DMS79 (cell line): Measurements from ENCODE around the gene SDF4.

Source experiments
- DNase-seq: peaks from one replicate; lab custom pipeline; 2025; lab: John Stamatoyannopoulos, UW

The SDF4 gene

DNA sequence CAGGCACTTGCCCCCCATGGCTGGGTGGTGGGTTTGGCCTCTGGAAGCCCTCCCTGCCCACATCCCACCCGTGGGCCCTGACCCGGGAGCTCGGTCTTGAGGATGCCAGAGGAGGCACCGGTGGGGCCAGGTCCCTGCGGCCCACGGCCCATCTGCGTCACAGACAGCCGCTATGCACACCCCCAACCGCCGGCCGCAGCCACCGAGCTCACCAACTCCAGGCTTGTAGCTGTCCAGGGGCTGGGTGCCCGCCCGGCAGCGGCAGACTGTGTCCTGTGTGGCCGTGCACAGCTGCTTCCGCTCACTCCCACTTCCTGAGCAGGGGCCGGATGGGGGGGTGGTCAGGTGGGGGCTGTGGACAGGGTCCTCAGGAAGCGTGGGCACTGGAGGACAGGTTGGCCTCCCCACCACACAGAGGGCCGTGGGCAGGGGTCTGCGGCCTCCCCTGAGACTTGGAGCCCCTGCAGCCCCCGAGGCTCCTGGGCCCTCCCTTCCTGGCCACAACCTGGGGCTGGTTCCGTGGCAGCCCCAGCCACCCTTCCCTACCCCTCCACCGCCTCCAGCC is 18.9 kb downstream of the SDF4 start:
- no peak for DNase-seq

DNA sequence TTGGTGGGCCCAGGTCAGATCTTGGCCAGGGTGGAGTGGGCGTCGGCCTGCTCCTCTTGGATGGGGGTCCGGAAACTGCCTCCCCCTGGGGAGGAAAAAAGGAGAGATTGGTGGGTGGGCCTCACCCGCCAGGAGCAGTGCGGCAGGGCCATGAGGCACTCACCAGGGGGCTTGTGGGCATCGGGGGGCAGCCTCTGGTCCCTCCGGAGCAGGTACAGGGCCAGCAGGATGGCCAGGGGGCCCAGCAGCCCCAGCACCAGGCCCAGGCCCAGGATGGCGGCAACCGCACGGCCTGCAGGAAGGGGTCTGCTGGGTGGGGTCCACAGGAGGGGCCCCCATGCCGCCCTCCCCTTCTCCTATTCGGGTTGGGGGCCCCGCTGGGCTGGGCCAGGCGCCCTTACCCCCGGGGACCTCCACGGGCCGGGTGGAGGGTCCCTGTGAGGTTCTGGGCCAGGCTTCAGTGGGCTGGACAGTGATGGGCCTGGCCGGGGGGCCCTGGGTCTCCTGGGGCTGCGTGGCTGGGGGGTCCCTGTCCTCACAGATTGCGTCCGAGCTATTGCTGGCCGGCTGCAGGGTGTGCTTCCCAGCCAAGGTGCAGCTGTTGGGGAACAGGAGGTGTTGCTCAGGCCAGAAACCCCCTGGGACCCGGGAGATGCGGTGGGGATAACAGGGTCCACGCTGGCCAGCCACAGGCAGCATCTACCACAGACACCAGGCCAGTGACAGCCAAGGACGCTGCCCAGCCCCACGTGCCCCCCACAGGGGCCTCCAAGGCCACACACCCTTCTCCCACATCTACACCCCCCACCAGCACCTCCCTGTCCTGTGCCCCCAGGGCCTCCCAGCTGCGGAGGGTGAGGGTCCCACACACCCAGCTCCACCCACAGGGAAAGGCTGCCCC is 20.0 kb downstream of the SDF4 start:
- DNase-seq, result no peak

DNA sequence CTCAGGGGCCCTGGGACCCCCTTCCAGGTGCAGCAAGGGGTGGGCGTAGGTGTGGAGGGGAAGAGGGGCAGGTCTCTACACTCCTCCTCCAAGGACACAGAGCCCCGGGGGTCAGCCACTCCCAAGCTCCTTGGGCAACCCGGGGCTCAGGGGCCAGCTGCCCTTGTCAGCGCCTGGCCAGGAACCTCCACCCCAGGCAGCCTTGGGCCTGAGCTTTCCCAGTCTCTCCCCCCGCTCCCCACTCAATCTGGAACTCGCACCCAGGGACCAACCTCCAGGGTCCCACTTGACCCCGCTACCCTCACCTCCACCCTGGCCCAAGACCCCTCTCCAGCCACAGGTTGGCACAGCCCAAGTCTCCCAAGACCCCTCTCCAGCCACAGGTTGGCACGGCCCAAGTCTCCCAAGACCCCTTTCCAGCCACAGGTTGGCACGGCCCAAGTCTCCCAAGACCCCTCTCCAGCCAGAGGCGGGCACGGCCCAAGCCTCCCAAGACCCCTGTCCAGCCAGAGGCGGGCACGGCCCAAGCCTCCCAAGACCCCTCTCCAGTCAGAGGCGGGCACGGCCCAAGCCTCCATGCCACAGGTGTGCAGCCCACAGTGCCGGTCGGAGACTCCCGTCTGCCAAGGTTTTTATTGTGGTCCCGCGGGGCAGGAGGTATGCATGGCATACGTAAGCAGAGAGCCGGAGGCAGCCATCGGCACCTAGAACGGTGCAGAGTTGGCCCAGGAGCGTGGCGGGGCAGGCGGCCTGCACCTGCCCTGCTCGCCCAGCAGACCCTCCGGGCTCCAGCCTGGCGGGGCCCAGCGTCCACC is 20.9 kb downstream of the SDF4 start:
- DNase-seq, result no peak

DNA sequence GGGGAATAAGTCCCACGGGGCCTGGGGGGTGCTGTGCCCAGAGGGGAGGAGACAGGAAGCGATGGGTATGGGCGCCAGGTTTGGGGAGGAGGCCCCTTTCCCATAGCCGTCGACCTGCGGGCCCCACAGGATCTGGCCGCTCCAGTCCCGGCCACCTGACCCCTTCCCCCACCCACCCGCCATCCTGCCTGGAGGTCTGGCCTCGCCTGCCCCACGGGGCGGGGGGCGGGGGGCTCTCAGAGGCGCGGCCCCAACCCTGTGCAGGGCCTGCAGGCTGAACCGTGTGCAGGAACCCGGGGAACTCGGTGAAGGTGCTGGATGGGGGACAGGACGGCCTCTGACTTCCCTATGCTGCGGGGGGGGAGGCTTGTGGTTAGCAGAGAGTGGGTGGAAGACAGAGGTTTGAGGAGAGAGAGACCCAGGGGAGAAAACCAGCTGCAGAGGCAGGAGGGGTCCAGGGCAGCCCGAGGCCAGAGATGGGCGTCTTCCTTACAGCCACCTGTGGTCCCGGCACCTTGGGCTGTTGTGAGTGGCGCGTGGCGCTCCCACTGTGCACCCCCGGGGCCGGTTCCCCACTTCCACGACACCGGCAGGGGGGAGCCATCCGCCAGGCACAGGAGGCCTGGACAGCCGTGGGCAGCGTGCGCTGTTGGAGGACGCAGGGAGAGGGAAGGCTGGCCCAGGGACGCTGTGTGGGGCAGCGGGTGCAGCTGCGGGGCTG is 22.9 kb downstream of the SDF4 start:
- no peak for DNase-seq

DNA sequence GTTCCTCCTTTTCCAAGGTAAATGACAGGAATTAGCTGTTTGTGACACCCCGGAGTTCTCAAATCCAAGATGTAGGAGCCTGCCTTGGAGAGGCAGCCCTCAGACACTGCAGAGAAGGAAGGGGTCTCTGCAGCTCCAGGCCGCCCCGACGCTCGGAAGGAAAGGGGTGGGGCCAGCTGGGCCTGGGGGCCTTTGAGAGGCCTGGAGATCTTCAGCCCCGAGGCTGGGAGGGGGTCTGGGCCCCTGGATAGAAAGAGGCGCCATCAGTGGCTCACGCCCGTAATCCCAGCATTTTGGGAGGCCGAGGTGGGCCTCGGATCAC is 24.3 kb downstream of the SDF4 start:
- no peak for DNase-seq

DNA sequence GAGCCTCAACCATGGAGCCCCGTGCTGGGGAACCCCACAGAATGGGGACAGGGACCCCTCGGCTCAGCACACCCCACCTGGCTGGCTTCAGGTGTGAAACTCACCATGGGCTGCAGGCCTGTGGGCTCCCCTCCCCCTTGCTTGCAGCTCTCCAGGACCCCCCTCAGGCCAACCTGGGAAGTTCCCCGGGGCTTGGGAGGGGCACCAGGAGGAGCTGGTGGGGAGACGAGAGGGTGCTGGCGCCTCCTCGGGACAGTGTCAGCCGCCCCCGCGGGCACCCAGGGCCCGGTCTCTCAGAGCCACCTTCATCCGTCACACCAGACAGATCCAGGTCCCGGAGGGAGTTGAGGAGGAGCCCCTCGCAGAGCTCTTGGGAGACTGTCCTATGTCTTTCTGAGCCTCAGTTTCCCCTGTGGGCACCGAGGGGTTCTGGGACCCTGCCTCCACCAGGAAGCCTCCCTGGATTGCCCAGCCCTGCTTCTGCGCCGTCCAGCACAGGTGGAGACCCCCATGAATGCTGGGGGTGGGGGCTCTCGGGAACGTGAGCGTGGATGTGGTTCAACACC is 24.8 kb downstream of the SDF4 start:
- no peak for DNase-seq

DNA sequence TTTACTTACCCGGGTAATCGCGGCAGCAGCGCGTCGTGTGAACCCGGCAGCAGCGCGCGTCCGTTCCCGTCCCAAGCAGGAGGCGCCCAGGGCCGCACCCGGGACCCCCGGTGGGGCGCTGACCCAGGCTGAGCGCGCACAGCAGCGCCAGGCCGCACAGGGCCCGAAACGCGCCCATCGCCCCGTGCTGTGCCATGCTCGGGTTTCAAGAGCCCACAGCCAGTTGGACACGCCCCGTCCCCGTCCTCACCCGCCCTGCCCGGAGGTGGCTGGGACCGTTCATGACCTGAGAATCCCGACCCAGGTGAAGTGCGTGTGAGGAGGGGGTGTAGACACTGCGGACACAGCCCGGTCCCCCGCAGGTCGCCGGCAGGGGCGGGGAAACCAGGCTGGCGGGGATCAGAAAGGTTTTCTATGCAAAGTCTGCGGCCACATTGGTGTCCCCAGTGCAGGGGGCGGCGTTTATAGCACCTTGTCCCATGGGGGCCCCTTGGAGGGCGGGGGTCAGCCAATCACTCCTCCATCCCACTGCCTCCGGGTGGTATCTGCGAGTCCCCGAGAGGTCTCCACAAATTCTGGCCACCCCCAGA is 25.3 kb downstream of the SDF4 start, which contains the start of gene TNFRSF18:
Gene TNFRSF18 (minus strand): TSS at position 217 of the 590 bp plus-strand sequence. CDS start 21 bp downstream, at position 196.
- DNase-seq, result peak; percentile 36

DNA sequence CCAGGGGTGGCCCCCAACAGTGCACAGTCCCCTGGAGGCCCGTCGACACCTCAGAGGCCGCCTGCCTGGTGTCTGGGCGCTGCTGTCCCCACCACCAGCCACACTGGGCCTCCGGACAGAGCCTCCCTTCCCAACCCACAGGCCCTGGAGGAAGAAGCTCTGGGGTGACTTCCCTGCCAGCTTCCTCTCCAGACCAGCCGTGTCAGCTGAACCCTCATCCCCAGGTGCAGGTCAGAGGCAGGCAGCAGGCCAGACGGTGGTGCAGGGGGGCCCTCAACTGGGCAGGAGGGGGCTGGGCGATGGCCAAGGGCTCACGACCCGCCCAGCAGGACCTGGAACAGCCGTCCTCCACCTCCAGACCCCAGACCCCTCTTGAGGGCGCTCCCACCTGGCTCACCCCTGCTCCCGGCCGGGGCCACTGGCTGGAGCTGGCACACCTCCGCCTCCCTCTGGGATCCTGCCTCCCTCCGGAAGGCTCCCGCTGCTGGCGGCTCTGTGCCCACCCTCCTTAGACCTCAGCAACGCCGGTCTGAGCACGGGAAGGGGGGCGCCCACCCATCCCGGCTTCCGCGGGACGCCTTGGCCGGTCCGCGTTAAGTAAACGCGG is 25.9 kb downstream of the SDF4 start:
- no peak for DNase-seq

DNA sequence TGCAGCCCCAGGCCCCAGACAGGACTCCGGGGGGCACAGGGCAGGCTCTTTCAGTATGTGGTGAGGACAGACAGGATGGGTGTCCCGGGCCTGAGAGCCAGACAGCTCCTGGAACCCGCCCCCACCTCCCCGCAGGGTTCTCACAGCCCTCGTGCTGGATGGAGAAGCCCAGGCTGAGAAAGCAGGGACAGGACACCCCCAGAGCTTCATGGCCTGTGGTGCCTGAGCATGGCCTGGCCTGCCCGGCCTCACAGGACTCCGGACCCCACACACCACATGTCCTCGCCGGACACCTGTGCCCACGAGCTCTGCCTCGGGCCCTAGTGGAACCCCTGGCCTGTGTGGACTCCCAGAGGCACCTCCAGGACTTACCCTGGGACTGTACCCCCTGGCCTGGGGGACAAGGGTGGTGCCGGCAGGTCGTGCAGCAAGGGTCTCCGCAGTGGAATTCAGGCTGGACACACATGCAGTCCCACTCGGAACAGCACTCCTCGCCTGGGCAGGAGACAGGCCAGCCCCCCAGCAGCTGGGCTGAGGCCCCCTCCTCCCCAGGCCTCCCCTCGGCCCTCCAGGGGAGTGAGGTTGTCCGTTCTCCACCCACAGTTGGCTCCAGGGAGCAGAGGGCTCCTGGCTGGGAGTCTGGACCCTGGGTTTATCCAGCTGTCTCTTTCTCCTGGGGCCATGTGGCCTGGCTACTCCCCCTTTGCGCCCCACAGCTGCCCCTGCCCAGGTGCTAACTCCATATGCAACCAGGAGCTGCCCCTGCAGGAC is 26.6 kb downstream of the SDF4 start:
- no peak for DNase-seq

DNA sequence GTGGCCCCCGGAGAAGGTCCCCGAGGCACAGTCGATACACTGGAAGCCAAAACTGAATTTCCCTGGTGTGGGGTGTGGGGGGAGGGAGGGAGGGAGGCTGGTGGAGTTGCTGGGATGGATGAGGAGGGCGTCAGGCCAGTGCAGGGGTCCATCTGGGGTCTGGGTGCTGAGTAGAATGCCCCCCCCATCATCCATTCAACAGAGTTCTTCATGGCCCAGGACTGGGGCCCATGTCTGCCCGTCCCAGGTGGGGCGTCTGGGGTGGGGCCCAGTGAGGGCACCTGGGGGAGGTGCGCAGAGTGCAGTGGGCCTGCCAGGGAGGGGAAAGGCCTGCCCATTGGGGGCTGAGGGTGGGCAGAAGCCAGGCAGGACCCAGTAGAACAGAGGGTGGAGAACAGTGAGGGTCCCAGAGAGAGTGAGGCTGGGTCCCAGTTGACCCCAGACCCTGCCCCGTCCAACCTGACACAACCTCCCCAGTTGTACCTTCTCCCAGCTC is 27.3 kb downstream of the SDF4 start:
- no peak for DNase-seq

DNA sequence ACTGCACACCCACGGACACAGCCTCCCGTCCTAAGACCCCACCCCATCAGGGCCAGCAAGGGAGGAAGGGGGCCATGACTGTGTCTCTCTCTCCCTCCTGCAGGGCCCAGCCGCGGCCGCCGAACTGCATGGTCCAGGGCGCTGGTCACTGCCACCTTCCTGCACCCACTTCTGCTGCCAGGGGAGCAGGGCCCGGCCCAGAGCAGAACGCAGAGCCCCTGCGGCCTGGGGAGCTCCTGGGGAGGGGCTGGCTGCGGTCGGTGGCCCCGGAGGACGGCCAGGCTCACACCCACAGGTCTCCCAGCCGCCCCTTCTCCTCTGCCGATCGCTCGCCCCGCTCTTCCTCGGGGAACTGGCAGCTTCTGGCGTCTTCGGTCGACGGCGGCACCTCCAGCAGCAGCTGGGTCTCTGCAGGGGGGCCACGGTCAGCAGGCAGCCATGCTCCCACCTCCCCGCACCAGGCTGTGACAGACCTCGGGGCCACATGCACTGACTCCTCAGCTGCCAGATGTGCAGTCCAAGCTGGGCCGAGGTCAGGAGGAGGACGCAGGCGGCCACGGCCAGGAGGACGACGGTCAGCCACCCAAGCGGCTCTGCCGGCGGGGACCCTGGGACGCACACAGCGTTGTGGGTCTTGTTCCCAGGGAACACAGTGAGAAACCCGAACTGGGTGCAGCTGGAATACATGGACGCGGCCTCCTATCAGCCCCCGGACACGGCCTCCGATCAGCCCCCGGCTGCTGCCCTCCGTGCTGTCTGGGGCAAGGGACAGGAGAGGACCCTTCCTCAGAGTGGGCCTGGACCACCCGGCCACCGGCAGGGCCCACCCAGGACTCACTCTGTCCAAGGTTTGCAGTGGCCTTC is 28.0 kb downstream of the SDF4 start:
- no peak for DNase-seq

DNA sequence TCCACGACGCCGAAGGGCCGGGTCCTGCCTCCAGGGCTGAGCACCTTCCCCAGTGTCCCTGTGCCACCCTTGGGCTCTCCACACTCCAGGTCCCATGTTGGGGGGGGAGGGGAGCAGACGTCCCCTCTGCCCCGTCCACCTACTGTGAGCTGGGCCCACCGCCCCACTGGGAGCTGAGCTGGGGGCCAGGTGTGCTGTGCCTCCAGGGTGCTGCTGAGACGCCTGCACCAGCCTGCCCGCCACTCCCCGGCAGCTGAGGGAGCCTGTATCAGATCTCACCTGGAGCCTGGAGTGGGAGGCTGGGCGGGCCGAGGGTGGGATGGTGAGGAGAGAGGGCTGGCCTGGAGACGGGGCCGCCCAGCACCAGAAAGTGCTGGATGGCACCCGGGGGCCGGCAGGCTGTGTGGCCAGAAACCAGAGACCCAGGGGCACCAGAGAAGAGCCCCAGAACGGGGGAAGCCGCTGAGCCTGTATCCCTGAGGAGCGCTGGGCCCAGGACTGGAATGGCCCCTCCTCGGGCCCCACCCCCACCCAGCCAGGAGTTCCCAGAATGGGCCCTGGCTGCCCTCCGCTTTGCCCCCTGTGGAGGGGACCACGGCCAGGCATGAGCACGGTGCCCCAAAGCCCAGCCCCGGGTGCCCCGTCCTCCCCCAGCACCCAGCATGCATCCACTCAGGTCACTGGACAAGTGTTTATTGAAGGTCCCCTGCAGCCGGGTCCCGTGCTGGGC is 28.8 kb downstream of the SDF4 start:
- no peak for DNase-seq

DNA sequence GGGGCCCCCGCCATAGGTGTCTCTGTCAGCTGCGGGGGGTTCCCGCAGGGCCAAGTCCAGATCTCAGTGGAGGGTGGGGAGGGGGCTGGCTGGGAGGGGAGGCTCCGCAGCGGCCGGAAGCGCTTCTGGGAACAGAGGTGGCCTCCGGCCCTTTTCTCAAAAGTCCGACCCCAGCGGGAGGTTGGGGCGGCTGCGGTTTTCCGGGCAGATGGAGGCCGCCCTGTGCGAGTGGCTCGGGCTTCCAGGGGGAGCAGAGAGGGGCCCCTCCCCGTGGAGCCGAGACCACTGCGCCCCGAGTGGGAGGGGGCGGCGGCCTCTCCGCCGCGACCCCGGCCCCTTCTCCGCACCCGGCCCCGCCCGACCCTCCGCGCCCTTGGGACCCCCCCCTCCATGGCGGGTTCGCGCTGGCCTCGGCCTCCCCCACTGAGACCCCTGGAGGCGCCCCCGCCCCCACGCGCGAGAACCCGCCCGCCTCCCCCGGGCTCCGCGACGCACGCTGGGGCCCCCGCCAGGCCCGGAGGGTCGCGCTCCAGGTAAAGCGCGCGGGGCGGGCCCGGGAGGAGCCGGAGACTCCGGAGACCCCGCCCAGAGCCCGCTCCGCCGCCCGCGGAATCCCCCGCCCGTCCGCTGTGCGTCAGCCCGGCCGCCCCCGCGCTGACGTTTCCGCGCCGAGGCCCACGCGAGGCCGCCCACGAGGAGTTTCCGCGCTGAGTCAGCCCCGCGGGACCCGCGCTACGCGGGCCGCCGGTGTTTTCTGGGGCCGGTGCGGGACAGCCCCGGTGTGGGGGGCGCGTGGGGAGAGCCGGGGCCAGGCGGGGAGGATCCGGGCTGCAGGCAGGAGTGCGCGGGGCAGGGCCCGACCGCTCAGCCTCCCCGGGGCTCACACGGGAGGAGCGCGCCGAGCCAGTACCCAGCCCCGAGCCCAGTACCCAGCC is 30.7 kb downstream of the SDF4 start:
- no peak for DNase-seq

DNA sequence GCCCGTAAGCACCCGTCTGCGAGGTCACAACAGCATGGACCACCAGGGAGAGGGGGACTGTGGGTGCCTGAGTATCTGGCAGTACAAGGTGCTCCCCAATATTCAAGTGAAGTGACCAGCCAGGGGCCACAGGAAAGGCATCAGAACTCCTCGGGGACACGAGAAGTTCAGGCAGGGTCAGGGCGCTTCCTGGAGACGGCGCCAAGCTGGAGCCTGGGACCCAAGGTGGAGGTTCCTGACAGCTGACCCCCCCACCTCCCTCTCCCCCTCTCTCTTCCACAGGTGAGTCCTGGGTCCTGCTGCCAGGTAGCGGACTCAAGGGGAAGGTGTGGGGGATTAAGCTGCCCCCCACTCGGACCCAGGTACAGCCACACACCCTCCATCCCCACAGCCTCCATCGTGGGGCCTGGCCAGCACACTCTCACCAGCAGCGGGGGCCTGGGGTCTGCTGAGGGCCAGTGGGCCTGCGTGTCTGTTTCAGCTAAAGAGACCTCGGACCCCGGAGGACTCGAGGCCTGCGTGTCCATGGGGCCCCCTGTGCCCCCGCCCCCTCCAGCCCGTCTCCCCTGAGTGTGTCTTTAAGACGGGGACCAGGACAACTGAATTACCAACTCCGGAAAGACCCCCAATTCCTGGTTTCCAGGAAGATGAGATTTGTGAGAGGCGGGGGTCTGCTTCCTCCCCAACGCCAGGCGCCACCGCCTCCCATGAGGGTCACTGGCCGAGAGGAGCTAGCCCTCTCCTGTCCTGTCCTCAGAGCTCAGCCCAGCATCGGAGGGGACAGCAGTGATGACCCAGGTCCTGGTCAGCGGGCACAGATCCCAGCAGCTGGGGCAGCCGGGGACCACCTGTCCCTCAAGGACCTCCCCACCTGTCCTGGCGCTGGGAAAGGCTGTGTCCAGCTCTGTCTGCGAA is 31.6 kb downstream of the SDF4 start:
- no peak for DNase-seq

DNA sequence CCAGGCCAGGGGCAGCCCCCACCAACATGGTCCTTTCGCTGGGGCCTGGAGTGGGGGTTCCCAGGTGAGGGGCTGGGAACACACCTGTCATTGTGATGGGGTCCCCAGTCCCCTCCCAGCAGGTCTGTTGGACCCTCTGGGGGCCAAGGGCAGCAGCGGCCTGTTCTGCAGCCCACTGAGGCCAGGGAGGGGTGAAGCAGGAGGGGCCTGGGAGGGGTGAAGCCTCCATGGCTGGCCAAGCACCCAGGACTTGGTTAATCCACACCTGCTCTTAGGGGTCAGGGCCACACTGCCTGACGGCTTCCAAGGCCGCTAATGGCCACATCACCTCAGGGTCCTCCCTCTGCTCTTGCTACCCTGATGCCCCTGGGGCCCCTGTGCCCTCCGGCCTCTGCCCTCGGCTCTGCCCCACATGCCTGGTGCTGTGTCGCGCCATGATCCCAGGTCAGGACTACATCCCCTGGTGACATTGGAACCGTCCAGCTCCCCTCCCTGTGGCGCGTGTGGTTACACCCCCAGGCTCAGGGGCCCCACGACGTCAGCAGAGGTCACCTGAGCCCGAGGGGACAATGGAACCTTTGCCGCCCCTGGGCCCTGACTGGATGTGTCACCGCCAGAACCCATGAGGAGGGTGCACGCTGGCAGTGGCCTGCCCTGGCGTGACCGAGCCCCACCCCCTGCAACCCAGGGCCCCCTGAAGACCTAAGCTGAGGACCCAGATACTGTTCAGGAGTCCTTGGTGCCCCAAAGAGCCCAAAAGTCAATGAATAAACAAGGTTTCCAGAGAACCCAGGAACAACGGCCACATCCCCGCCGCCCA is 32.5 kb downstream of the SDF4 start:
- no peak for DNase-seq
